ENCODE results near the gene CDH20. TPM values are rescaled to one million over a fixed set of nuclear protein-coding genes. Genes with fewer than 3 reads are reported as not detected.
A peak's percentile ranks its signal among the peaks of the same experiment; 100 is the strongest.

The CDH20 gene
- total and polyA plus RNA-seq, 4 donors: 0.02 to 0.11 (median 0.07) TPM; not detected in 1

DNA sequence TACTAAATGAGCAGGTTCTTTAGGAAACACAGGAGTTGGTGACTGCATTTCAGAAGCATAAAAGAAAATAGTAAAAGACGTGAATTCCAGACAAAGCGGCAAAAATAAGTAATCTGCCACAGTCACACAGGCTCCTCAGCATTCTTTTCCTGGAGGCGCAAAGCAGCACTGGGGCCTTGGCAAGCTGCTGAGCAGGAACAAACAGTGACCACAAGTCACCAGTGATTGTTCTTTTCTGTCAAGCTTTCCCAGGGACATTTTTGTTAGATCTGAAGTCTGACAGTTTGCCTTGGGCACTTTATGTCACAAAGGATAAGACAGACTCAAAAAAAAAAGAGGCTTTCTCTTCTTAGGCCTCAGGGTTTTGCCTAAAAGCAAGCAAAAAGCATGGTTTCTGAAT lies 216.2 kb downstream of the CDH20 start:
- TF ChIP-seq, protein P1, sequence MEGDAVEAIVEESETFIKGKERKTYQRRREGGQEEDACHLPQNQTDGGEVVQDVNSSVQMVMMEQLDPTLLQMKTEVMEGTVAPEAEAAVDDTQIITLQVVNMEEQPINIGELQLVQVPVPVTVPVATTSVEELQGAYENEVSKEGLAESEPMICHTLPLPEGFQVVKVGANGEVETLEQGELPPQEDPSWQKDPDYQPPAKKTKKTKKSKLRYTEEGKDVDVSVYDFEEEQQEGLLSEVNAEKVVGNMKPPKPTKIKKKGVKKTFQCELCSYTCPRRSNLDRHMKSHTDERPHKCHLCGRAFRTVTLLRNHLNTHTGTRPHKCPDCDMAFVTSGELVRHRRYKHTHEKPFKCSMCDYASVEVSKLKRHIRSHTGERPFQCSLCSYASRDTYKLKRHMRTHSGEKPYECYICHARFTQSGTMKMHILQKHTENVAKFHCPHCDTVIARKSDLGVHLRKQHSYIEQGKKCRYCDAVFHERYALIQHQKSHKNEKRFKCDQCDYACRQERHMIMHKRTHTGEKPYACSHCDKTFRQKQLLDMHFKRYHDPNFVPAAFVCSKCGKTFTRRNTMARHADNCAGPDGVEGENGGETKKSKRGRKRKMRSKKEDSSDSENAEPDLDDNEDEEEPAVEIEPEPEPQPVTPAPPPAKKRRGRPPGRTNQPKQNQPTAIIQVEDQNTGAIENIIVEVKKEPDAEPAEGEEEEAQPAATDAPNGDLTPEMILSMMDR (IDR thresholded peaks at IDR 0.05; ENCODE audit: control extremely low read depth, extremely low read depth): no peak
- DNase-seq: peak in 1 of 3 donors; percentile 49
- no peak overlapping the region for H3K27ac ChIP-seq (ENCODE audit: low read depth in 1 of 2, low read length in 1 of 2)
- H3K4me1 ChIP-seq (ENCODE audit: control insufficient read depth in 5 of 5, insufficient read depth in 5 of 5, low read length in 5 of 5): peaks cover 0 to 8% (median 0%) of the 10 kb centered on the region in 5 donors
- no peaks in the 10 kb centered on the region for H3K27me3 ChIP-seq (ENCODE audit: control insufficient read depth in 3 of 3, insufficient read depth in 3 of 3, low read length in 2 of 3)
- ATAC-seq (ENCODE audit: insufficient read depth, low FRiP score): no peak
- no peak overlapping the region for H3K4me3 ChIP-seq
- whole genome bisulfite sequencing, 2 donors: 69 to 81% methylated on average over 3 of the region's 3 CpGs
- H3K9me3 ChIP-seq (ENCODE audit: control insufficient read depth in 4 of 4, insufficient read depth in 3 of 4, low read length in 3 of 4): no peaks in the 10 kb centered on the region
- no peak overlapping the region for H3K9ac ChIP-seq (ENCODE audit: insufficient read depth in 1 of 2, low read length in 2 of 2)
- H3K36me3 ChIP-seq (ENCODE audit: control insufficient read depth in 4 of 4, insufficient read depth in 4 of 4, low read length in 4 of 4): no peaks in the 10 kb centered on the region

DNA sequence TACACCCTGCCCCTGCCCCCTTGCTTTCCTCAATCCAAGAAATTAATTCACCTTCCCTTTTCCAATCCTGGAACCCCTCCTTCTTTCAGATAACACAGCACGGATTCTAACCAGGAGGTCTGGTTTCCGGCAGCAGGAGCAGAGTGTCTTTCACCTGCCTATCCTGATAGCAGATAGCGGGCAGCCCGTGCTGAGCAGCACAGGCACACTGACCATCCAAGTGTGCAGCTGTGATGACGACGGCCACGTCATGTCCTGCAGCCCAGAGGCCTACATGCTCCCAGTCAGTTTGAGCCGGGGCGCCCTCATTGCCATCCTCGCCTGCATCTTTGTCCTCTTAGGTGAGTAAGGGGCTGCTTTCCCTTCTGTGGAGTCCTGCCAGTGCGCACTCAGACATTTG lies 216.7 kb downstream of the CDH20 start:
- TF ChIP-seq, protein P1 (IDR thresholded peaks at IDR 0.05; ENCODE audit: control extremely low read depth, extremely low read depth): no peak
- DNase-seq: no peak
- H3K36me3 ChIP-seq (ENCODE audit: control insufficient read depth in 4 of 4, insufficient read depth in 4 of 4, low read length in 4 of 4): no peaks in the 10 kb centered on the region

DNA sequence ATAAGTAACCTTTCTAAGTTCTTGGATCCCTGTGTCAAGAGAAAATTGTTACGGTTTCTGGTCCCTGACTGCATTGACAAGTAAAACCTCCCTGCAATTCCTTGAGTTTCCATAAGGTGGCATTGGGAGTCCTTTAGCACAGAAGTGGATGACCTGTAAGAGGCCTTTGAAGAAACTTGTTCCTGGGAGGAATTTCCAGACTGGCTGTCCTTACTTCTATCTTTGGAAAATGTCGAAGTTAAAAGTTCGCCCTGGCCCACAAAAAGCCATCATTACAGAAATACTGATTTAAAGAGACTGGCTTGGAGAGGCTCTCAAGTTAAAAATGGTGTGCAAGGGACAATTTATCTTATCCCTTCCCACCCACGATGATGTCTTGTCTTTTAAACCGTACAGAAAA lies 218.4 kb downstream of the CDH20 start:
- peak; percentile 57 to 90 (median 85) for DNase-seq
- Histone ChIP-seq H3K27me3 (ENCODE audit: control insufficient read depth in 3 of 3, insufficient read depth in 3 of 3, low read length in 2 of 3) (no peaks in the 10 kb centered on the region), H3K4me3 (no peak overlapping the region), H3K4me1 (ENCODE audit: control insufficient read depth in 5 of 5, insufficient read depth in 5 of 5, low read length in 5 of 5) (peaks cover 0 to 5% (median 0%) of the 10 kb centered on the region in 5 donors), H3K36me3 (ENCODE audit: control insufficient read depth in 4 of 4, insufficient read depth in 4 of 4, low read length in 4 of 4) (no peaks in the 10 kb centered on the region), H3K9ac (ENCODE audit: insufficient read depth in 1 of 2, low read length in 2 of 2) (no peak overlapping the region), H3K9me3 (ENCODE audit: control insufficient read depth in 4 of 4, insufficient read depth in 3 of 4, low read length in 3 of 4) (no peaks in the 10 kb centered on the region), H3K27ac (ENCODE audit: low read depth in 1 of 2, low read length in 1 of 2) (no peak overlapping the region)
- no peak for ATAC-seq (ENCODE audit: insufficient read depth, low FRiP score)
- TF ChIP-seq, protein P1 (IDR thresholded peaks at IDR 0.05; ENCODE audit: control extremely low read depth, extremely low read depth): peak; percentile 43
- 26 to 40% methylated on average over 5 of the region's 5 CpGs for WGBS, 2 donors

More for the DNA sequence above, 216.7 kb downstream of the CDH20 start:
- Histone ChIP-seq H3K4me3 (no peak overlapping the region), H3K4me1 (ENCODE audit: control insufficient read depth in 5 of 5, insufficient read depth in 5 of 5, low read length in 5 of 5) (peaks cover 0 to 12% (median 0%) of the 10 kb centered on the region in 5 donors), H3K9me3 (ENCODE audit: control insufficient read depth in 4 of 4, insufficient read depth in 3 of 4, low read length in 3 of 4) (no peaks in the 10 kb centered on the region), H3K27ac (ENCODE audit: low read depth in 1 of 2, low read length in 1 of 2) (no peak overlapping the region), H3K9ac (ENCODE audit: insufficient read depth in 1 of 2, low read length in 2 of 2) (no peak overlapping the region), H3K27me3 (ENCODE audit: control insufficient read depth in 3 of 3, insufficient read depth in 3 of 3, low read length in 2 of 3) (no peaks in the 10 kb centered on the region)
- ATAC-seq (ENCODE audit: insufficient read depth, low FRiP score): no peak
- WGBS, 2 donors: 90 to 96% methylated on average over 11 of the region's 11 CpGs

DNA sequence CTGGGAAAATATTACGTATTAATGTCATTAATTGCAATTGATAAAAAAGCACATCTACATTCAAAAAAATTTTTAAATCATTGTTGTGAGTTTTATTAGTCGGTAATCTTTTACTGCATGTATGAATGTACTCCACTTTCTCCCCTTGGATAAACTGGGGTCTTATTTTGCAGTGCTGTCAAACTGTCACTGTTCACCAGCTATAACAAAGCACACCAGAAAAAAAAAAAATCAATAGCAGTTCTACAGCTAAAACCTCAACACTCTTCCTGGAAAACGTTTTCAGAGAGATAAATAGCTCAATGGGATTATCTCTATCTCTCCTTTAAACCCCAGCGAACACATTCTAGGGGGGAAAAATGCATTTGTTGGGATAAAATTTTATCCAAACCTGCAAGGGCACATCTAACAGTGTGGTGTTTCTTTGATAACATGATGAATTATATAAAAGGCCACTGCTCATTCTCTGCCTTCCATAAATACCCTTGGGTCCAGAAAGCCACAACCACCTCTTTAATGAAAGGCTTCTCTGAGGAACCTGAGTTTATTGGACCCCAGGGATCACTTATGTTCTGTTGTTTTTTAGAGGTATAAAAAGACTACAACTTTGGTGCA lies 219.9 kb downstream of the CDH20 start:
- no peak overlapping the region for H3K4me3 ChIP-seq
- H3K27ac ChIP-seq (ENCODE audit: low read depth in 1 of 2, low read length in 1 of 2): no peak overlapping the region
- 78 to 79% methylated on average over 4 of the region's 4 CpGs for WGBS, 2 donors
- H3K36me3 ChIP-seq (ENCODE audit: control insufficient read depth in 4 of 4, insufficient read depth in 4 of 4, low read length in 4 of 4): no peaks in the 10 kb centered on the region
- DNase-seq (no peak), ATAC-seq (ENCODE audit: insufficient read depth, low FRiP score) (no peak)
- peaks cover 0 to 5% (median 0%) of the 10 kb centered on the region in 5 donors for H3K4me1 ChIP-seq (ENCODE audit: control insufficient read depth in 5 of 5, insufficient read depth in 5 of 5, low read length in 5 of 5)
- TF ChIP-seq, protein P1 (IDR thresholded peaks at IDR 0.05; ENCODE audit: control extremely low read depth, extremely low read depth): no peak
- H3K9me3 ChIP-seq (ENCODE audit: control insufficient read depth in 4 of 4, insufficient read depth in 3 of 4, low read length in 3 of 4): no peaks in the 10 kb centered on the region
- H3K9ac ChIP-seq (ENCODE audit: insufficient read depth in 1 of 2, low read length in 2 of 2): no peak overlapping the region
- no peaks in the 10 kb centered on the region for H3K27me3 ChIP-seq (ENCODE audit: control insufficient read depth in 3 of 3, insufficient read depth in 3 of 3, low read length in 2 of 3)

Measured in lung (tissue), 12 donors.